Activated naive CD8-positive, alpha-beta T cell treated with anti-CD3 and anti-CD28 coated beads, Interleukin-2, amount 10 ng/mL, durations not matched to agents 7 days and 5 days (primary cell): ENCODE data around the gene TEX35. TPM values are rescaled to one million over a fixed set of nuclear protein-coding genes. Genes with fewer than 3 reads are reported as not detected.

Experiments used
- ATAC-seq: fragments of 150-1000 bp; cut with Tn5 transposase; one replicate; pipeline ENCODE4 v1.10.0; 2021; ENCODE audit warnings: low read depth, moderate library complexity
- POLR2A ChIA-PET: fragments of 350-600 bp; sonication (Branson Sonifier 250); formaldehyde crosslinking; loops from one replicate; lab custom pipeline; 2021; ENCODE audit warnings: antibody characterized with exemption; lab: Charles Lee
- DNase-seq: peaks from one replicate; pipeline ENCODE4 v3.0.0; 2021
- H3K27ac Mint-ChIP-seq: one replicate; pipeline ENCODE4 v1.8.0; 2022; ENCODE audit warnings: mild to moderate bottlenecking, mixed read lengths
- H3K27me3 Mint-ChIP-seq: one replicate; pipeline ENCODE4 v1.8.0; 2022; ENCODE audit warnings: mild to moderate bottlenecking, moderate library complexity, mixed read lengths
- H3K36me3 Mint-ChIP-seq: one replicate; pipeline ENCODE4 v1.8.0; 2021; ENCODE audit warnings: mild to moderate bottlenecking, mixed read lengths
- H3K4me1 Mint-ChIP-seq: one replicate; pipeline ENCODE4 v1.8.0; 2021; ENCODE audit warnings: mixed read lengths
- H3K4me3 Mint-ChIP-seq: one replicate; pipeline ENCODE4 v1.8.0; 2022; ENCODE audit warnings: mild to moderate bottlenecking, moderate library complexity, mixed read lengths
- H3K9me3 Mint-ChIP-seq: one replicate; pipeline ENCODE4 v1.8.0; 2021; ENCODE audit warnings: mixed read lengths
- total RNA-seq, 2 experiments: library from RNA; stranded (reverse); gene quantifications; one replicate each; pipeline ENCODE4 v1.2.3, GENCODE V29; 2021

TEX35 gene
- total RNA-seq = not detected

- no peak within 1 kb of the TSS for H3K27ac Mint-ChIP-seq
- H3K9me3 Mint-ChIP-seq = no peaks in the 10 kb centered on the region
- no peaks in the 10 kb centered on the region for H3K4me1 Mint-ChIP-seq
- no peak within 1 kb of the TSS for H3K4me3 Mint-ChIP-seq
- no peaks in the 10 kb centered on the region for H3K36me3 Mint-ChIP-seq
- POLR2A ChIA-PET = no interaction called here
- DNase-seq (no peak), ATAC-seq (no peak)
- peaks cover 1% of the 10 kb centered on the region for H3K27me3 Mint-ChIP-seq
These were observed at the start of gene TEX35 for GRCh38 chr1:178512566-178513277. TSS of gene TEX35 (plus strand) at chr1:178513109. CDS start at chr1:178513189, 80 bp downstream.

- POLR2A ChIA-PET = no interaction called here
- no peak for ATAC-seq
- Mint-ChIP-seq H3K27ac (no peak overlapping the region), H3K9me3 (no peaks in the 10 kb centered on the region), H3K4me1 (no peaks in the 10 kb centered on the region), H3K4me3 (no peak overlapping the region), H3K36me3 (no peaks in the 10 kb centered on the region), H3K27me3 (peaks cover 13% of the 10 kb centered on the region)
- no peak for DNase-seq
These were observed 48.8 kb upstream of the TEX35 start for GRCh38 chr1:178464141-178464540.

DNA sequence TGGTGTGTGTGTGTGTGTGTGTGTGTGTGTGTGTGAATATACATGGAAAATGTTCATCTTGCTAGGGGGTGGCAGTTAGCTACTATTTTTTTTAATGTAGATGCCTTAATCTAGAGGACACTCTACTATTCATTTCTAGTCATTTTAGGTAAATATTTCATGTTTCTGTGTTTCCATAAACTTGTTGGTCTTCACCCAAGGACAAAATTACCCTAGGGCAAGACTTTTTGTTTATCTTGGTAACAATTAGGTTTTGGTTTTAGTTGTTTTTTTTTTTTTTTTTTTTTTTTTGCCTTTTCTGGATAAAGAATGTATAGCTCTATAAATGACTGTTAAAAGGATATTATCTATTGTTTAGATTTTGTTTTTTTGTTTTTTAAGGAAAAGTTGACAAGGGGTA, 48.3 kb upstream of the TEX35 start:
- DNase-seq (no peak), ATAC-seq (no peak)
- peaks cover 13% of the 10 kb centered on the region for H3K27me3 Mint-ChIP-seq
- POLR2A ChIA-PET = no interaction called here
- no peaks in the 10 kb centered on the region for H3K36me3 Mint-ChIP-seq
- no peaks in the 10 kb centered on the region for H3K9me3 Mint-ChIP-seq
- no peak overlapping the region for H3K27ac Mint-ChIP-seq
- H3K4me3 Mint-ChIP-seq = no peak overlapping the region
- no peaks in the 10 kb centered on the region for H3K4me1 Mint-ChIP-seq

DNA sequence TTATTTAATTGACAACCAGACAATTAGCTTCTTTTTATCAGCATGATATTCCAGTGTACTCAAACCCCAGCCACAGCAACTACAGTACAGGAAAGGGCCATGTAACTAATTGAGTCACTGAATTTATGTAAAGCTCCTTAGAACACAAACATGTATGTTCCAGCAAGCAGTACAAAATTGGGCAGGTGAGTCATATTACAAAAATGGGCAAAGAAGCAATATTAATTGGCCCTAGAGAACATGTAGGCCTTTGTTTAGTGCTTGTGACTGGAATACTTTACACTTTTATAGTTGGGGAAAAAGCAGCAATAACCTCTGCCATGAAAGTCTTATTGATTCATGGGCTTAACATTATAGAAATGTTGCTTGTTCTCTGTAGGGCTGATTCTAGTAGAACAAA, 47.9 kb upstream of the TEX35 start:
- Mint-ChIP-seq H3K36me3 (no peaks in the 10 kb centered on the region), H3K4me3 (no peak overlapping the region), H3K9me3 (no peaks in the 10 kb centered on the region), H3K4me1 (no peaks in the 10 kb centered on the region), H3K27me3 (peaks cover 10% of the 10 kb centered on the region), H3K27ac (no peak overlapping the region)
- ATAC-seq (no peak), DNase-seq (no peak)
- POLR2A ChIA-PET = no interaction called here

- H3K36me3 Mint-ChIP-seq = no peaks in the 10 kb centered on the region
- no peak overlapping the region for H3K4me3 Mint-ChIP-seq
- H3K9me3 Mint-ChIP-seq = no peaks in the 10 kb centered on the region
These were observed 45.1 kb upstream of the TEX35 start for GRCh38 chr1:178467837-178468236.

DNA sequence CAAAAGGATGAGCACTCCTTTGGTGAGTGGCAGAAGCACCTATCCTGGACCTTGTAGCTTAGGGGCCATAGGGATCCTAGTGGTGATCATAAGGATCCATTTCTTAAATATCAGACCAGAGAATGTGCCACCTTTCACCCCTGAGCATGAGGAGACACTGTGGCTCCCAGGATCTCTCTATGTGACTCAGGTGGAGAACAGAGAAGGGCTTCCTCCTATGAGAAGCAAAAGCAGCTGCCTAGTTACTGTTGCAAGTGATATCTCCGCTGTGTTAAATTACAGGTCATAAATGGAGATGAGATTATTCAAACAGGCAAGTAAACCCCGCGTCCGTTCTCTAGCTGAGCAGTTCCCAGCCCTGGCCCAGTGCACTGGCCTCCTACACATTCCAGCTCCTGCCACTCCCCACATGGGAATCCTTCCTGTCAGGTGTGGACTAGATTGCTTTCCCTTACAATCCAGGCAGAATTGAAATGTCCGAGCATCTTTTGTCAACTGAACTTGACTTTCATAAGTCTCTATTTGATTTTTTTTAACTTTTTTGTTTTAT, 42.4 kb upstream of the TEX35 start:
- H3K27ac Mint-ChIP-seq = no peak overlapping the region
- DNase-seq = no peak
- POLR2A ChIA-PET = no interaction called here
- H3K36me3 Mint-ChIP-seq = no peaks in the 10 kb centered on the region
- ATAC-seq = no peak
- H3K4me3 Mint-ChIP-seq = no peak overlapping the region
- no peaks in the 10 kb centered on the region for H3K9me3 Mint-ChIP-seq
- peaks cover 17% of the 10 kb centered on the region for H3K27me3 Mint-ChIP-seq
- H3K4me1 Mint-ChIP-seq = no peaks in the 10 kb centered on the region

More at GRCh38 chr1:178467837-178468236, 45.1 kb upstream of the TEX35 start:
- ATAC-seq (no peak), DNase-seq (no peak)
- H3K4me1 Mint-ChIP-seq = no peaks in the 10 kb centered on the region
- POLR2A ChIA-PET = no interaction called here
- no peak overlapping the region for H3K27ac Mint-ChIP-seq
- peaks cover 14% of the 10 kb centered on the region for H3K27me3 Mint-ChIP-seq

- Mint-ChIP-seq H3K9me3 (no peaks in the 10 kb centered on the region), H3K27ac (no peak overlapping the region), H3K4me3 (no peak overlapping the region), H3K36me3 (no peaks in the 10 kb centered on the region), H3K4me1 (no peaks in the 10 kb centered on the region), H3K27me3 (peaks cover 14% of the 10 kb centered on the region)
- no peak for DNase-seq
- ATAC-seq = no peak
- POLR2A ChIA-PET = no interaction called here
These were observed 40.4 kb upstream of the TEX35 start for GRCh38 chr1:178472531-178472930.

- Mint-ChIP-seq H3K9me3 (no peaks in the 10 kb centered on the region), H3K4me3 (no peak overlapping the region), H3K4me1 (no peaks in the 10 kb centered on the region), H3K27me3 (peaks cover 14% of the 10 kb centered on the region), H3K27ac (no peak overlapping the region), H3K36me3 (no peaks in the 10 kb centered on the region)
- DNase-seq (no peak), ATAC-seq (no peak)
- POLR2A ChIA-PET = no interaction called here
These were observed 35.5 kb upstream of the TEX35 start for GRCh38 chr1:178477373-178477772.

DNA sequence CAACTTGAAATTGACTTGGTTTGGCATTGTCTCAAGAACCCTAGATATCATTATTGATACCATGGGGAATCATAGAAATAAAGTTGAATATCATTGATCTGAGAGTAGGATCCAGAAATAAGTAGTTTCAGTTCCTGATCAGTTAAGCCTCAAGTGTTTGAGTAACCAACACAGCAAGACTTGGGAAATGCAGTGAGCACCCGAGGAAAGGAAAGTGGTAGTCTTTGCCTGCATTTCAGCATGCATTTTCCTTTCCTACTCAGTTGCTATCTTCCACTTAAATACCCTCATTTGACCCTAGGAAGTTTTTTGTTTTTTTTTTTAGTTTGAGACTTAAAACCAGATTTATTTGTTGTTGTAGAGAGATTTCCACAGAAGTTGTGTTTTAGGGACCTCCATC, 35.1 kb upstream of the TEX35 start:
- DNase-seq = no peak
- Mint-ChIP-seq H3K4me3 (no peak overlapping the region), H3K9me3 (no peaks in the 10 kb centered on the region), H3K36me3 (no peaks in the 10 kb centered on the region), H3K27ac (no peak overlapping the region), H3K27me3 (peaks cover 11% of the 10 kb centered on the region), H3K4me1 (no peaks in the 10 kb centered on the region)
- ATAC-seq = no peak
- POLR2A ChIA-PET = no interaction called here

GRCh38 chr1:178483251-178483957, 29.5 kb upstream of the TEX35 start:
- no peak for DNase-seq
- H3K4me1 Mint-ChIP-seq = no peaks in the 10 kb centered on the region
- POLR2A ChIA-PET = no interaction called here
- no peaks in the 10 kb centered on the region for H3K9me3 Mint-ChIP-seq
- no peak overlapping the region for H3K27ac Mint-ChIP-seq
- H3K36me3 Mint-ChIP-seq = no peaks in the 10 kb centered on the region
- H3K4me3 Mint-ChIP-seq = no peak overlapping the region
- H3K27me3 Mint-ChIP-seq = peaks cover 10% of the 10 kb centered on the region
- ATAC-seq = no peak

- no peak for ATAC-seq
- Mint-ChIP-seq H3K9me3 (no peaks in the 10 kb centered on the region), H3K4me1 (no peaks in the 10 kb centered on the region), H3K4me3 (no peak overlapping the region), H3K27ac (no peak overlapping the region), H3K27me3 (peaks cover 7% of the 10 kb centered on the region), H3K36me3 (no peaks in the 10 kb centered on the region)
- POLR2A ChIA-PET = no interaction called here
- DNase-seq = no peak
These were observed 28.1 kb upstream of the TEX35 start for GRCh38 chr1:178484698-178485225.

DNA sequence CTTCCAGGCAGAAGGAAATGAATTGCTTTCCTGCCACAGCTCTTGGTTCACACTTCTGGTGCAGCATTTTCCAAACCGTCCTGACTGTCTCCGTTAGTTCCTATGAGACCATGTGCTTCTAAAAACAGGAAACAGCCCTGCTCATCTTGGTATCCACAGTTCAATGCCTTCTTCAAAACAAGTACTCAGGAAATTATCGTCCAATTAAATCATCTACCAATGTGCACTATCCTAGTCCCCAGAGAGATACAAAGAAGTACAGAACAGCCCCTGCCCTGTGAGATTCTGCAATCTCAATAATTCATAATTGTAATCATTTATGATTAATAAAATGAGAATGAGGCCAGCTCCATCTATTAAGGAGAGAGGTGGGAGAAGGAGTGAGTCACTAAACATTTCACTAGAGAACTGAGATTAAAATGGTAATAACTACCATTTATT, 27.3 kb upstream of the TEX35 start:
- Mint-ChIP-seq H3K4me1 (no peaks in the 10 kb centered on the region), H3K27me3 (peaks cover 7% of the 10 kb centered on the region), H3K9me3 (no peaks in the 10 kb centered on the region), H3K4me3 (no peak overlapping the region), H3K27ac (no peak overlapping the region), H3K36me3 (no peaks in the 10 kb centered on the region)
- DNase-seq = no peak
- POLR2A ChIA-PET = no interaction called here
- ATAC-seq = no peak

GRCh38 chr1:178486100-178487069, 26.5 kb upstream of the TEX35 start:
- peaks cover 7% of the 10 kb centered on the region for H3K27me3 Mint-ChIP-seq
- no peaks in the 10 kb centered on the region for H3K9me3 Mint-ChIP-seq
- H3K4me3 Mint-ChIP-seq = no peak overlapping the region
- no peak overlapping the region for H3K27ac Mint-ChIP-seq
- ATAC-seq (no peak), DNase-seq (no peak)
- POLR2A ChIA-PET = no interaction called here
- no peaks in the 10 kb centered on the region for H3K36me3 Mint-ChIP-seq
- no peaks in the 10 kb centered on the region for H3K4me1 Mint-ChIP-seq
